ENCODE data around the gene MYRIP.

DNA sequence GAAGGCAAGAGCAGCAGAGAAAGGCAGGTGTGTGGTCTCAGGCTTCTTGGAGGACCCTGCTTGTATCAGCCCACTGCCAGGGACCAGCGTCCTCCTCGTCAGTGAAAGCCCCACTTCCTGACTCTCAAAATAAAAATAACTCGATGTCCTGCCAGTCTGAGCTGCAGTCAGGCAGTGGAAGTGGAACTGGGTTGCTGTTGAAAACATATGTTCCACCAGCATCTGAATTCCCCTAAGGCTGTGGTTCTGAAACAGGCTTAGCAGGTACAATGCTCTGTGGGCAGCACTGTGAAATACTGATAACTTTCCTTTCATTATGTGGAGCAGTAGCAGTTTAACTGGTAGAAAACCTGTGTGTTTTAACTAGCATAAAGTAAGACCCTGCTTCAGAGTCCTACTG lies 378.5 kb downstream of the MYRIP start:
- TF ChIP-seq, protein P1, sequence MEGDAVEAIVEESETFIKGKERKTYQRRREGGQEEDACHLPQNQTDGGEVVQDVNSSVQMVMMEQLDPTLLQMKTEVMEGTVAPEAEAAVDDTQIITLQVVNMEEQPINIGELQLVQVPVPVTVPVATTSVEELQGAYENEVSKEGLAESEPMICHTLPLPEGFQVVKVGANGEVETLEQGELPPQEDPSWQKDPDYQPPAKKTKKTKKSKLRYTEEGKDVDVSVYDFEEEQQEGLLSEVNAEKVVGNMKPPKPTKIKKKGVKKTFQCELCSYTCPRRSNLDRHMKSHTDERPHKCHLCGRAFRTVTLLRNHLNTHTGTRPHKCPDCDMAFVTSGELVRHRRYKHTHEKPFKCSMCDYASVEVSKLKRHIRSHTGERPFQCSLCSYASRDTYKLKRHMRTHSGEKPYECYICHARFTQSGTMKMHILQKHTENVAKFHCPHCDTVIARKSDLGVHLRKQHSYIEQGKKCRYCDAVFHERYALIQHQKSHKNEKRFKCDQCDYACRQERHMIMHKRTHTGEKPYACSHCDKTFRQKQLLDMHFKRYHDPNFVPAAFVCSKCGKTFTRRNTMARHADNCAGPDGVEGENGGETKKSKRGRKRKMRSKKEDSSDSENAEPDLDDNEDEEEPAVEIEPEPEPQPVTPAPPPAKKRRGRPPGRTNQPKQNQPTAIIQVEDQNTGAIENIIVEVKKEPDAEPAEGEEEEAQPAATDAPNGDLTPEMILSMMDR (conservative IDR thresholded peaks at IDR 0.05; ENCODE audit: low read depth, low read length), result no peak
- no peak for TF ChIP-seq EZH2 (IDR thresholded peaks at IDR 0.05; ENCODE audit: low read length, unreplicated experiment)
- TF ChIP-seq EZH2phosphoT487 (IDR thresholded peaks at IDR 0.05; ENCODE audit: borderline replicate concordance, low read length), result no peak
